ENCODE measurements around the gene SYT6.

DNA sequence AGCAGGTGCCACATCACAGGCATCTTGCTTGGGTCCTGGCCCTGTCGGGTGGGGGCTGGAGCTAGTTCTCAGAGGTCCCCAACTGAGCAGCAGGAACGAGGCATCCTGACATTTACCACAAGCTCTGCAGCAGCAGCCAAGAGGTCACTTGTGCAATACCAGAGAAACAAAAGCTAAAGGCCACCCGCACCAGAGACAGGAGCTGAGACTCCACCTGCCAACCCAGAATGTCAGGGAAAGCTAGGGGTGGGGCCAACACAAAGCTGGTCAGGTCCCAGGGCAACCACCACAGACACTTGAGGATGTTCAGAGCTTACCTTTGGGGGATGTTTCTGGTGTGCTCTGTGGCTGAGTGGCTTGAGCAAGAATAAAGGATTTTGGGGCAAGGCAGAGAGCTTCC lies 13.6 kb upstream of the SYT6 start:
- TF ChIP-seq, protein P1, sequence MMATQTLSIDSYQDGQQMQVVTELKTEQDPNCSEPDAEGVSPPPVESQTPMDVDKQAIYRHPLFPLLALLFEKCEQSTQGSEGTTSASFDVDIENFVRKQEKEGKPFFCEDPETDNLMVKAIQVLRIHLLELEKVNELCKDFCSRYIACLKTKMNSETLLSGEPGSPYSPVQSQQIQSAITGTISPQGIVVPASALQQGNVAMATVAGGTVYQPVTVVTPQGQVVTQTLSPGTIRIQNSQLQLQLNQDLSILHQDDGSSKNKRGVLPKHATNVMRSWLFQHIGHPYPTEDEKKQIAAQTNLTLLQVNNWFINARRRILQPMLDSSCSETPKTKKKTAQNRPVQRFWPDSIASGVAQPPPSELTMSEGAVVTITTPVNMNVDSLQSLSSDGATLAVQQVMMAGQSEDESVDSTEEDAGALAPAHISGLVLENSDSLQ (IDR thresholded peaks at IDR 0.05) = no peak
- TF ChIP-seq FOXA1 (IDR thresholded peaks at IDR 0.05) (no peak), ARNT (IDR thresholded peaks at IDR 0.05) (no peak), TARDBP (IDR thresholded peaks at IDR 0.05) (no peak), L3MBTL2 (conservative IDR thresholded peaks at IDR 0.05) (no peak)

Data from HEK293T (cell line).